Measurements from ENCODE around the gene NMBR. TPM values are rescaled to one million over a fixed set of nuclear protein-coding genes. Genes with fewer than 3 reads are reported as not detected.

The NMBR gene
- total and polyA plus RNA-seq, 2 of the 8 experiments (the other 6 are each of a cell fraction or from before 2014, with no cell fraction given): 0.08 TPM; not detected in 1

DNA sequence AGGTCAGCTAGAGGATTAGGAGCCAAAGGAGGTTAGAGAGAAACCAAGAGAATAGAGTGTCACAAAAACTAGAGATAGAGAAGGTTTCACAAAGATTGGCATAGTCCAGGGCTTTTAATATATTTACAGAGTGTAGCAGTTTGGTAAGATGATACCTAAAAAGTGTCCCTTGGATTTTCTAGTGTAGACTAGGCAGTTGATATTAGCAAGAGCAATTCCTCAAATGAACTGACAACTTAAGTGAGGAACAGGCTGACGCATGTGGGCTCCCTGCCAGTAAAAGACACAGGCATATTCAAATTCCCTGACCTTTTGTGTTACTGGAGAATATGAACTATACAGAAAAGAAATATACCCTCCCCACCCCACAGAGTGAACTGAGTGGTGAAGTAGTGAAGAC lies 40.3 kb upstream of the NMBR start (continued):
- TF ChIP-seq, protein P1, sequence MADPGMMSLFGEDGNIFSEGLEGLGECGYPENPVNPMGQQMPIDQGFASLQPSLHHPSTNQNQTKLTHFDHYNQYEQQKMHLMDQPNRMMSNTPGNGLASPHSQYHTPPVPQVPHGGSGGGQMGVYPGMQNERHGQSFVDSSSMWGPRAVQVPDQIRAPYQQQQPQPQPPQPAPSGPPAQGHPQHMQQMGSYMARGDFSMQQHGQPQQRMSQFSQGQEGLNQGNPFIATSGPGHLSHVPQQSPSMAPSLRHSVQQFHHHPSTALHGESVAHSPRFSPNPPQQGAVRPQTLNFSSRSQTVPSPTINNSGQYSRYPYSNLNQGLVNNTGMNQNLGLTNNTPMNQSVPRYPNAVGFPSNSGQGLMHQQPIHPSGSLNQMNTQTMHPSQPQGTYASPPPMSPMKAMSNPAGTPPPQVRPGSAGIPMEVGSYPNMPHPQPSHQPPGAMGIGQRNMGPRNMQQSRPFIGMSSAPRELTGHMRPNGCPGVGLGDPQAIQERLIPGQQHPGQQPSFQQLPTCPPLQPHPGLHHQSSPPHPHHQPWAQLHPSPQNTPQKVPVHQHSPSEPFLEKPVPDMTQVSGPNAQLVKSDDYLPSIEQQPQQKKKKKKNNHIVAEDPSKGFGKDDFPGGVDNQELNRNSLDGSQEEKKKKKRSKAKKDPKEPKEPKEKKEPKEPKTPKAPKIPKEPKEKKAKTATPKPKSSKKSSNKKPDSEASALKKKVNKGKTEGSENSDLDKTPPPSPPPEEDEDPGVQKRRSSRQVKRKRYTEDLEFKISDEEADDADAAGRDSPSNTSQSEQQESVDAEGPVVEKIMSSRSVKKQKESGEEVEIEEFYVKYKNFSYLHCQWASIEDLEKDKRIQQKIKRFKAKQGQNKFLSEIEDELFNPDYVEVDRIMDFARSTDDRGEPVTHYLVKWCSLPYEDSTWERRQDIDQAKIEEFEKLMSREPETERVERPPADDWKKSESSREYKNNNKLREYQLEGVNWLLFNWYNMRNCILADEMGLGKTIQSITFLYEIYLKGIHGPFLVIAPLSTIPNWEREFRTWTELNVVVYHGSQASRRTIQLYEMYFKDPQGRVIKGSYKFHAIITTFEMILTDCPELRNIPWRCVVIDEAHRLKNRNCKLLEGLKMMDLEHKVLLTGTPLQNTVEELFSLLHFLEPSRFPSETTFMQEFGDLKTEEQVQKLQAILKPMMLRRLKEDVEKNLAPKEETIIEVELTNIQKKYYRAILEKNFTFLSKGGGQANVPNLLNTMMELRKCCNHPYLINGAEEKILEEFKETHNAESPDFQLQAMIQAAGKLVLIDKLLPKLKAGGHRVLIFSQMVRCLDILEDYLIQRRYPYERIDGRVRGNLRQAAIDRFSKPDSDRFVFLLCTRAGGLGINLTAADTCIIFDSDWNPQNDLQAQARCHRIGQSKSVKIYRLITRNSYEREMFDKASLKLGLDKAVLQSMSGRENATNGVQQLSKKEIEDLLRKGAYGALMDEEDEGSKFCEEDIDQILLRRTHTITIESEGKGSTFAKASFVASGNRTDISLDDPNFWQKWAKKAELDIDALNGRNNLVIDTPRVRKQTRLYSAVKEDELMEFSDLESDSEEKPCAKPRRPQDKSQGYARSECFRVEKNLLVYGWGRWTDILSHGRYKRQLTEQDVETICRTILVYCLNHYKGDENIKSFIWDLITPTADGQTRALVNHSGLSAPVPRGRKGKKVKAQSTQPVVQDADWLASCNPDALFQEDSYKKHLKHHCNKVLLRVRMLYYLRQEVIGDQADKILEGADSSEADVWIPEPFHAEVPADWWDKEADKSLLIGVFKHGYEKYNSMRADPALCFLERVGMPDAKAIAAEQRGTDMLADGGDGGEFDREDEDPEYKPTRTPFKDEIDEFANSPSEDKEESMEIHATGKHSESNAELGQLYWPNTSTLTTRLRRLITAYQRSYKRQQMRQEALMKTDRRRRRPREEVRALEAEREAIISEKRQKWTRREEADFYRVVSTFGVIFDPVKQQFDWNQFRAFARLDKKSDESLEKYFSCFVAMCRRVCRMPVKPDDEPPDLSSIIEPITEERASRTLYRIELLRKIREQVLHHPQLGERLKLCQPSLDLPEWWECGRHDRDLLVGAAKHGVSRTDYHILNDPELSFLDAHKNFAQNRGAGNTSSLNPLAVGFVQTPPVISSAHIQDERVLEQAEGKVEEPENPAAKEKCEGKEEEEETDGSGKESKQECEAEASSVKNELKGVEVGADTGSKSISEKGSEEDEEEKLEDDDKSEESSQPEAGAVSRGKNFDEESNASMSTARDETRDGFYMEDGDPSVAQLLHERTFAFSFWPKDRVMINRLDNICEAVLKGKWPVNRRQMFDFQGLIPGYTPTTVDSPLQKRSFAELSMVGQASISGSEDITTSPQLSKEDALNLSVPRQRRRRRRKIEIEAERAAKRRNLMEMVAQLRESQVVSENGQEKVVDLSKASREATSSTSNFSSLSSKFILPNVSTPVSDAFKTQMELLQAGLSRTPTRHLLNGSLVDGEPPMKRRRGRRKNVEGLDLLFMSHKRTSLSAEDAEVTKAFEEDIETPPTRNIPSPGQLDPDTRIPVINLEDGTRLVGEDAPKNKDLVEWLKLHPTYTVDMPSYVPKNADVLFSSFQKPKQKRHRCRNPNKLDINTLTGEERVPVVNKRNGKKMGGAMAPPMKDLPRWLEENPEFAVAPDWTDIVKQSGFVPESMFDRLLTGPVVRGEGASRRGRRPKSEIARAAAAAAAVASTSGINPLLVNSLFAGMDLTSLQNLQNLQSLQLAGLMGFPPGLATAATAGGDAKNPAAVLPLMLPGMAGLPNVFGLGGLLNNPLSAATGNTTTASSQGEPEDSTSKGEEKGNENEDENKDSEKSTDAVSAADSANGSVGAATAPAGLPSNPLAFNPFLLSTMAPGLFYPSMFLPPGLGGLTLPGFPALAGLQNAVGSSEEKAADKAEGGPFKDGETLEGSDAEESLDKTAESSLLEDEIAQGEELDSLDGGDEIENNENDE (IDR thresholded peaks at IDR 0.05; ENCODE audit: insufficient replicate concordance, low read length): no peak
- TF ChIP-seq, protein P2, sequence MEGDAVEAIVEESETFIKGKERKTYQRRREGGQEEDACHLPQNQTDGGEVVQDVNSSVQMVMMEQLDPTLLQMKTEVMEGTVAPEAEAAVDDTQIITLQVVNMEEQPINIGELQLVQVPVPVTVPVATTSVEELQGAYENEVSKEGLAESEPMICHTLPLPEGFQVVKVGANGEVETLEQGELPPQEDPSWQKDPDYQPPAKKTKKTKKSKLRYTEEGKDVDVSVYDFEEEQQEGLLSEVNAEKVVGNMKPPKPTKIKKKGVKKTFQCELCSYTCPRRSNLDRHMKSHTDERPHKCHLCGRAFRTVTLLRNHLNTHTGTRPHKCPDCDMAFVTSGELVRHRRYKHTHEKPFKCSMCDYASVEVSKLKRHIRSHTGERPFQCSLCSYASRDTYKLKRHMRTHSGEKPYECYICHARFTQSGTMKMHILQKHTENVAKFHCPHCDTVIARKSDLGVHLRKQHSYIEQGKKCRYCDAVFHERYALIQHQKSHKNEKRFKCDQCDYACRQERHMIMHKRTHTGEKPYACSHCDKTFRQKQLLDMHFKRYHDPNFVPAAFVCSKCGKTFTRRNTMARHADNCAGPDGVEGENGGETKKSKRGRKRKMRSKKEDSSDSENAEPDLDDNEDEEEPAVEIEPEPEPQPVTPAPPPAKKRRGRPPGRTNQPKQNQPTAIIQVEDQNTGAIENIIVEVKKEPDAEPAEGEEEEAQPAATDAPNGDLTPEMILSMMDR (IDR thresholded peaks at IDR 0.05; ENCODE audit: control extremely low read depth in 1 of 3, insufficient read depth in 1 of 3, low read depth in 1 of 3, low read length in 3 of 3): no peak
- no peak for TF ChIP-seq SRF (IDR thresholded peaks at IDR 0.05; ENCODE audit: low read depth, low read length)

Data from H1 (cell line).